ENCODE data around the gene POLG2.
"Not testable (repeated sequence)": the region's sequence is repeated elsewhere in the genome, so short reads cannot be mapped to it uniquely, and the experiment has no call there.

POLG2 gene

GRCh38 chr17:64480951-64481350 is 15.9 kb downstream of the POLG2 start:
- DNase-seq = no peak

- no peak for DNase-seq
Measured at GRCh38 chr17:64477849-64478248, 19.0 kb downstream of the POLG2 start.

- DNase-seq = no peak
Measured at GRCh38 chr17:64472564-64472963, 24.3 kb downstream of the POLG2 start.

GRCh38 chr17:64471440-64471839 is 25.4 kb downstream of the POLG2 start:
- DNase-seq = no peak

- no peak for DNase-seq
Measured at GRCh38 chr17:64470625-64471024, 26.2 kb downstream of the POLG2 start.

- not testable (repeated sequence) for DNase-seq
Measured at GRCh38 chr17:64466834-64467233, 30.0 kb downstream of the POLG2 start.

GRCh38 chr17:64466019-64466735 is 30.7 kb downstream of the POLG2 start:
- no peak for DNase-seq

GRCh38 chr17:64461788-64462187 is 35.1 kb downstream of the POLG2 start:
- DNase-seq = no peak

- no peak for DNase-seq
Measured at GRCh38 chr17:64460955-64461354, 35.9 kb downstream of the POLG2 start.

- not testable (repeated sequence) for DNase-seq
Measured at GRCh38 chr17:64459818-64460217, 37.0 kb downstream of the POLG2 start.

- DNase-seq = no peak
Measured at GRCh38 chr17:64459284-64459747, 37.5 kb downstream of the POLG2 start.

- DNase-seq = no peak
Measured at GRCh38 chr17:64458756-64459155, 38.1 kb downstream of the POLG2 start.

GRCh38 chr17:64457156-64457555 is 39.7 kb downstream of the POLG2 start:
- no peak for DNase-seq

GRCh38 chr17:64455993-64456885 is 40.6 kb downstream of the POLG2 start:
- no peak for DNase-seq

- DNase-seq = no peak
Measured at GRCh38 chr17:64449545-64449944, 47.3 kb downstream of the POLG2 start.

- DNase-seq = no peak
Measured at GRCh38 chr17:64448665-64449512, 48.0 kb downstream of the POLG2 start, which contains the start of gene MILR1. MILR1 (plus strand) TSS chr17:64449115; CDS start chr17:64449169, 54 bp downstream.

- DNase-seq = no peak
Measured at GRCh38 chr17:64447526-64447925, 49.3 kb downstream of the POLG2 start.

- DNase-seq = no peak
Measured at GRCh38 chr17:64443086-64443760, 53.6 kb downstream of the POLG2 start.

- DNase-seq = no peak
Measured at GRCh38 chr17:64442541-64442971, 54.3 kb downstream of the POLG2 start.

GRCh38 chr17:64441772-64442540 is 54.9 kb downstream of the POLG2 start:
- no peak for DNase-seq

GRCh38 chr17:64439956-64440355 is 56.9 kb downstream of the POLG2 start:
- no peak for DNase-seq

Measured in NCI-H774 (cell line).